Esophagus squamous epithelium (tissue), 4 donors: ENCODE results near the gene SORL1.

ENCODE experiments used
- CTCF ChIP-seq, 6 experiments: fragments of 450-650 bp in 4 of 6; fragments of 200-600 bp in 2 of 6; sonication (generic) in 2 of 6; IDR thresholded peaks; one replicate each; pipeline ENCODE4 v1.5.1; 2016 to 2019; ENCODE audit warnings: antibody characterized with exemption in 6 of 6, mild to moderate bottlenecking in 4 of 6, moderate library complexity in 4 of 6
- POLR2A ChIP-seq, 4 donors: fragments of 450-650 bp; IDR thresholded peaks; one replicate each; pipeline ENCODE4 v1.6.1; 2017; ENCODE audit warnings: antibody characterized with exemption in 4 of 4, mild to moderate bottlenecking in 4 of 4, moderate library complexity in 3 of 4

DNA sequence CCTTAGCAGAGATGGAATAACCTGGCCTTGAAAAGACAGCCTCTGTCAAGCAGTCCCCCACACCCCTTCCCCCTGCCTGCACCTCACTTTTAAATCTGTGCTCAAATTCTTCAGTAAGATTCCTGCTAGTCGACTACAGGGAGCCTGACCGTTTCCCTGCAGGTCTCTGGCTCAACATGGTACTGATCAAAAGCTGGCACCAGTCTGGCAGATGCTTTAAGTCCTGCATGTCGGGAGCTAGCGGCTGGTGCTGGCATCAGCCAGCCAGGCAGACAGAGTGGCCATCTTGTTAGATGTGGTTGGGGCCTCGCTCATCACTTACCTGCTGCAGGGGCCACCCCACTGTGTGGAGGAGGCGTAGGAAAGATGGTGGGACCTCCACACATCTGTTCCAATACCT lies 205.0 kb downstream of the SORL1 start:
- TF ChIP-seq CTCF (IDR thresholded peaks at IDR 0.05): no peak
- TF ChIP-seq POLR2A (IDR thresholded peaks at IDR 0.05): no peak
